Middle frontal gyrus (tissue), 1 donor: ENCODE measurements around the gene GABARAPL2.
A peak's percentile ranks its signal among the peaks of the same experiment; 100 is the strongest.
"Not testable (repeated sequence)": the region's sequence is repeated elsewhere in the genome, so short reads cannot be mapped to it uniquely, and the experiment has no call there.

ENCODE experiments used
- DNase-seq: peaks from one replicate; pipeline ENCODE4 v3.0.0-alpha.2; 2015; ENCODE audit warnings: low spot score; ENCODE audit errors: extremely low spot score

Gene GABARAPL2

DNA sequence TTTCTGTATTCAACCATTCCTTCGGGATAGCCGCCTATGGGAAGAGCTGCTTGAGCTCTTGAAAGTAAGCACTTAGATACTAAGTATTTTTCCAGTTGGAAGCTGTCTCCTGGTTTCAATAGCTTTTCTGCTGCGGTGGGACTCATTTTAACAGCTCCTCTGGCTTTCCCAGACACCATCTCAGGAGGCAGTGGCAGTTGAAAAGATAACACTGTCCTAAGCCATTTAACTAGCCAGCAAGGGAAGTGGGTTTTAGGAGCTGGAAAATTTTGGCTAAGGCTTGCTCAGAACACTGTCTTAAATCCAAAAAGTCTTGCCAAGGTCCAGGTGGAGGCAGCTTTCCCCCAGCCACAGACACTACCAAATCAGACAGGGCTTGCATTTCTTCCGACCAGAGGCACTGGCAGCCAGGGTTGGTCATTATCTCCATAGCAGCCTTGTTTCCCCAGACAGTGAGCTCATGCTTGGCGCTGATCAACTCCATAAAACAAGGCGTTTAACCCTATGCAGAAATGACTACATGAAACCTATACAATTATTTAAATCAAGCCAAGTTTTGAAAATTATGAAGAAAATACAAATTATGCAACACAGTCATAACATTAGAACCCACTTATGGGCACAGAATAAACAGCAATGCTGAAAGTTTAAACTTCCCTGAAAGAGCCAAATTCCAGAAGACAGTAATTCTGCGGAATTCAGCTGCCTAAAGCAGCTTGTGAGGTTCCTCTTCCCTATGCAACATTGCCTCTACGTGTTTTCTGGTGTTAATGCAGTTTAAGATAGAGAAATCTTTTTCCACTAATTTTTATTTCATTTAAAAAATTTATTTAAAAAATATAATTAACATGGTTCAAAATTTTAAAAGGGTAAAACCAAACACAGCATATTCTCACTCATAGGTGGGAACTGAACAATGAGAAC, 25.0 kb downstream of the GABARAPL2 start:
- DNase-seq: no peak

DNA sequence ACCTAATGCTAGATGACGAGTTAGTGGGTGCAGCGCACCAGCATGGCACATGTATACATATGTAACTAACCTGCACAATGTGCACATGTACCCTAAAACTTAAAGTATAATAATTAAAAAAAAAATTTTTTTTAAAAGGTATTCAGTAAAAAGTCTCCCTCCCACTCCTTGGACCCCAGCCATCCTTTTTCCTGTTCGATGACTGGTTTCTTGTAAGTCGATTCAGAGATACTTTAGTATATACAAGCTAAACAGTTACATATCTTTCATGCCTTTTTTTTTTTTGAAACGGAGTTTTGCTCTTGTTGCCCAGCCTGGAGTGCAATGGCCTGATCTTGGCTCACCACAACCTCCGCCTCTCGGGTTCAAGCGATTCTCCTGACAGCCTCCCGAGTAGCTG, 25.7 kb downstream of the GABARAPL2 start:
- DNase-seq: not testable (repeated sequence)

DNA sequence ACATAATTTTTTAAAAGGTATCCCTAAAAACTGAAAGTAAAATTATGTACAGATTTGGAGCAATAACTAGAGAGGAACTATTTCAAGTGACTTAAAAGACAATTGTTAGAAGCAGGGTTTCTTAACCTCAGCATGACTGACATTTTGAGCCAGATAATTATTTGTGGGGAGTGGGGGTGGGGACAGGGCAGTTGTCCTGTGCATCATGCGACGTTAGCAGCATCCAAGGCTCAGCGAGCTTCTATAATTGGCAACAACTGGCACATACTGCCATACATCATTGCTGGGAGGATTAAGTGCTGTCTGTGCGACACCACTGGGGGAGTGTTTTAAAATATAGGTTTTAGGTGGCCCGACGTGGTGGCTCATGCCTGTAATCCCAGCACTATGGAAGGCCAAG, 27.1 kb downstream of the GABARAPL2 start:
- no peak for DNase-seq

DNA sequence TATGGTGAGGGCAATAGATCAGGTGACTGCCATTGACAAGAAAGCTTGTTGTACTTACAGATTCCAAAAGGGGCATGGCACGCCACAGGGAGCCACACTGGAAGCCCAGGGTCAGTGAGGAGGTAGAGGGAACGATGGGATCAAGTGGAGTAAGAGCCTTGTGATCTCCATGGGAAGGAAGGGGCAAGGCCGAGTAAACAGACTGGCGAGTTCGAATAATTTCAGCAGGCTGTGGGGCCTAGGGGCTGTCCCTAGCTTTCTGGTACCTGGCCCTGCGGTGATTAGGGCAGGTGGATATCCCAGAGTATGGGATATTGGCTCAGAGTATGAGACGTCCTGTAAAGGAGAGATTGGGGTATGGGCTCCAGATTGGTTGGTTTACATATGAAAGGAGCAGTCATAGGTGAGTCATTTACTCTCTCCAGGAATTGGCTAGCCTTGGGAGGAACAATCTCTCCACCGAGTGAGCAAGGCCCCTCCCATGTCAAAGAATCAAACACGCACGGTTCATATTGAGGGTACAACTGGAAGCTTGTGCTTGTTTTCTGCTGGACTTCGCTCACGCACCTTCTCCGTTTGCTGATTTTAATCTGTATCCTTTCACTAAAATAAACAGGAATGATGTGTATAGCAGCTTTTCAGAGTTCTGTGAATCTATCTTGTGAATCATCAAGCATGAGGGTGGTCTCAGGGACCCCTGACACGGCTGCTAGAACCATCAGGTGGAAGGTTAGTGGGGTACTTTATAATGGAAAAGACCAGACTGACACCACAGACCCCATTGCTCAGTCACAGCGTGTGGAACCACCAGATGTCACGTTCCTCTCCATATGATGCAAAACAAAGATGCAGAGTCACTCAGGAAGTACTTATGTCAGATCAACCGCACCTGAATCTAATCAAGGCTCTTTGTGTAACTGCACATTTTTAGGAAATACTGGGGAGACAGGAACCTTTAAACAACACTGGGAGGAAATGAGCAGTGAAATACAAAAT, 27.9 kb downstream of the GABARAPL2 start:
- no peak for DNase-seq

DNA sequence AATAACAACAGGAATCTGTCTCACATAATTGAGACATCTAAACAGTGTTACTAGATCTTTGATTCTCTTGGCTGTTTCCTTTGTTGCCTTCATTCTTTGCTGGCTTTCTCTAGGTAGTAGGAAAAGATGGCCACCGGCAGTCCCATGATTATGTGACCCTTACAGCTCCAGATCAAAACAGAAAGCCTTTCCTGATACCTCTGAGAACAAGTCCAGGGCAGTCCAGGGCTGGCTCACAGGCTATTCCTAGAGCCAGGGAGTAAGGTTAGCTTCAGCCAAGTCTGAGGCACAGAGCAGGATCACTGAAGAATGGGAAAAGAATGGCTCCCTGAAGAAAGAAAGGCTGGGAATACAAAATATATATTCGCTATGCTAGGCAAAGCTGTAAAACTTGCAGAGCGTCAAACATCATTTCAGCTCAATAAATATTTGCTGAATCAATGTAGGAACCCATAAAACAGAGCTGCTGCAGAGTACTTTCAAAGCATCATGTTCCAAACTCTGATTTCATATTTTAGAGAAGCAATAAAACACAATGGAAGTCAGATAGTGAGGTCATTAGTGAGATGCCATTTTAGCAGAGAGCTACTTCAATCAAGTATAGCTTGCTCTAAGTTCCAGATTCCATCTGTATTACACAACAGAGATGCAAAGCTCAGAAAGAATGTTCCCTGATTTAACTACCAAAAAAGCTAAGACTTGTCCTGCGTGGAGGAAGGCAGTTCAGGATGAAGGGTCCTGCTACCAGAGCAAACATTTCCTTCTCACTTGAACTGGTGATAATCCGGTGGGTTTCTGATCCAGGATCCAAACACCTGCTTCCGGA, 33.5 kb downstream of the GABARAPL2 start:
- DNase-seq: no peak

DNA sequence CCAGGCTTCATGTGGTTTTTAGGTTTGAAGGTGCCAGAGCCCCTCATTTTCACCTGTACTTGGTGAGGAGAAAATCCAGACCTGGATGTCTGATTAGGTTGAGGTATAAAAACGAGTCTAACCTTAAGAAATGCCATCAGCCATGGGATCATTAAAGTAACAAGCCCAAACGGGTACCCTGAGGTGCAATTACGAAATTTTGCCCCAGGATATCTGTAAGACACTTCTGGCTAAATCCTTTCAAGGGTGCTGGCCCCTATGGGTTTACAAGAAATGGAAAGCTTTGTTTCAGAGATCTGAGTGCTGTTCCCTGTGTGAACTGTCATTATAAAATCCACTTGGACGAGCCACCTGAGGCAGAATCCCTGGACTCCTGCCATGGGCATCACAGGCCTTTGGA, 37.1 kb downstream of the GABARAPL2 start:
- DNase-seq: no peak

DNA sequence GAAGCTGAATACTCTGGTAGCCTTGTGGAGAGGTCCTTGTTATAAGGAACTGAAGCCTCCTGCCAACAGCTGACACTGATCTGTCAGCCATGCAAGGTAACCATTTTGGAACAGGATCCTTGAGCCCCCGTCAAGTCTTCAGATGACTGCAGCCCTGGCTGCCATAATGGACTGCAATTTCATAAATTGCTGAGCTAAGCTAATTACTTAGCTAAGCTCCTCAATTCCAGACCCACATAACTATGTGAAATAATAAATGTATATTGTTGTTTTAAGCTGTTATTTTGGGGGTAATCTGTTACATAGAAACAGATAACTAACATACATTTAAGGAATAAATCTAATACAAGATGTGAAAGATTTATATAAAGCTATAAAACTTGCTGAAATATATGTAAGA, 40.3 kb downstream of the GABARAPL2 start:
- DNase-seq: no peak

DNA sequence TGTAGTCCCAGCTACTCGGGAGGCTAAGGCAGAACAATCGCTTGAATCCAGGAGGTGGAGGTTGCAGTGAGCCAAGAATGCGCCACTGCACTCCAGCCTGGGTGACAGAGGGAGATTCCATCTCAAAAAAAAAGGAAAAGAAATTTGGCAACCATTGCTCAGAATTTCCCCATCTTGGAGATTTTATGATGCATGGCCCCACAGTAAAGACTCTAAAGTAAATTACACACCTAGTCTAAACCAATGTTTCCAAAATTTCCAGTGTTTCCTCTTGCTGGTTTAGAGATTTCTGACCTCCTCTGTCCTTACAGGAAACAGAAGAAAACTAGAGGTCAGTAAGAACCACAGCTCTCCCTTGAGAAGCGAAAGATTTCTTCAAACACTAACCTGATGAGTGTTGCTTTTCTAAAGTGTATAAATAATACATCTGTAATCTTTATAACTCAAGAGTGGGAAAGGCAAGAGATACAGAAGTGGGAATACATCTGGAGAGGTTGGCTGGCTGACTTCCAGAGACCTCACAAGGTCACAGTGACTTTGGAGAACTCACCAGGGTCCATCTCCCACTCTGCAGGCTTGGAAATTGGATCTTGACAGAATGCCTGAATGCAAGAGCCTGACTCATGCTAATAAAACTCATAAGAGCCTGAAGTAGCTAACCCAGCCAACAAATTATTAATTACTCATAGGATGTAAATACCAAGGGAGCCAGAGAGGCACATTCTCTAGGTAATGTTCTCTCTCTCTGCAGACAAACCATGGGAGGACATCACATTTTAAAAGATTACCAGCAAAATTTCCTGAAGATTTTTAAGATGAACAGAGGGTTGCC, 48.1 kb downstream of the GABARAPL2 start:
- DNase-seq: no peak

DNA sequence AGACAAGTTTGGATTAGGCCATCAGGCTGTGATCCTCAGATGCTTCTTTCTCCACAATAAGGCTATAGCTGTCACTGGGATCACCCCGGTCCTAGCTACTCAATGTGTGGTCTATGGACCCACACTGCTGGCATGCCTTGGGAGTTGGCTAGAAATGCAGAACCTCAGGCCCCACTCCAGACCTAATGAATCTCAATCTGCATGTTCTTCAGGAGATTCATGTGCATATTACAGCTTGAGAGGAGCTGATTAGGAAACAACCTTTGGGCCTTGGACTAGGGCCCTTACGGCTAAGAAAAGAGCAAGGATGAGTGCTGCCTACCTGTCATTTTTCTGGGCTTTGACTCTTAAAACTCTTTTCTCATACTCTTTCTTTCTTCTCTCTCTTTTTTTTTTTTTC, 49.4 kb downstream of the GABARAPL2 start:
- no peak for DNase-seq

DNA sequence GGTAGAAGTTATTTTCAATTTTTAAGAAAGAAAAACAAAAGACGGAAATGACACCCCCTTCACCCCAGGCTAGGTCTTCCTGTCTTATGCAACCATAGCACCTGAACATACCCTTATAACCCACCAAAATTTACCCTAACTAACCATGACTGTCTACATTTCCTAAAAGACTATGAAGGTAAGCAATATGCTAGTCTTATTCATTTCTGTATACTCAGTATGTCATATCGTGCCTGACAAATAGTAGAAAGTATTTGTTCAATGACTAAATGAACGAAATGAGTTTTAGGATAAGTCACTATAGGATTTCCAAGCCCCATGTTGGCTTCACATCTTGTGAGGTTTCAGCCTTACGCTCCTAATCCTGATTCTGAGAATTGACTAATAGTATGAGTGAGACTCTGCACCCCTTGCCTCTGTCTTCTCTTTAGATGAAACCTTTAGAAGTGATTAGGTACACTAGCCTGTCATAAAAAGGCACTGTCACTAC, 50.4 kb downstream of the GABARAPL2 start:
- no peak for DNase-seq

DNA sequence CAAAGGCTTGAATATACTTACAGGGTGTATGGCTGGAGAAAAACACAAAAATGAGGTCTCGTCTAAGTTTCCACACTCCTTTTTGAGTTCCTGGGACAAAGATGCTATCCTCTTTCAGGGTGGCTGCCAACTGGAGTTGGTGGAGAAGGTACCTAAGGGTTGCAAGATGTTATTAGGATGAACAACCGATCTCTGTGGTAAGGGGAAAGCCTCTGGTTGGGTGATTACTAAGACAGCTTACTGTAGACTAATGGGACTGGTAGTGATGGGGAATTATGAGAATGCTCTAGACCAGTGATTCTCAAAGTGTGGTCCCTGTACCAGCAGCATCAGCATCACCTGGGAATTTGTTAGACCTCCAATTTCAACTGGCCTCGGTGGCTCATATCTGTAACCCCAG, 50.9 kb downstream of the GABARAPL2 start:
- DNase-seq: no peak

DNA sequence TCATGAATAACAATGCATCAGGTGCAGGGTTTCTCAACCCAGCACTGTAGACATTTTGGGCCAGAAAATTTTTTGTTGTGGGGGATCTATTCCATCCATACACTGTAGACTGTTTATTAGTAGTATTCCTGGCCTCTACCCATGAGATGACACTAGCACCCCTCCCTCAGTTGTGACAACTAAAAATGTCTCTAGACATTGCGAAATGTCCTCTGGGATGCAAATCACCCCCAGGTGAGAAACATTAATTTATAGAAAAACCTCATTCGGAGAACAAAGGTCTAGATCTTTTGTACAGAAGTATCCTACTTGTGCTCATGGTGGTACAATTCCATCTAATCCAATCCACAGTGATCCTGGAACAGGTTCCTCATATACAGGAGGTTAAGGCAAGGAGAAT, 52.6 kb downstream of the GABARAPL2 start:
- DNase-seq: no peak

DNA sequence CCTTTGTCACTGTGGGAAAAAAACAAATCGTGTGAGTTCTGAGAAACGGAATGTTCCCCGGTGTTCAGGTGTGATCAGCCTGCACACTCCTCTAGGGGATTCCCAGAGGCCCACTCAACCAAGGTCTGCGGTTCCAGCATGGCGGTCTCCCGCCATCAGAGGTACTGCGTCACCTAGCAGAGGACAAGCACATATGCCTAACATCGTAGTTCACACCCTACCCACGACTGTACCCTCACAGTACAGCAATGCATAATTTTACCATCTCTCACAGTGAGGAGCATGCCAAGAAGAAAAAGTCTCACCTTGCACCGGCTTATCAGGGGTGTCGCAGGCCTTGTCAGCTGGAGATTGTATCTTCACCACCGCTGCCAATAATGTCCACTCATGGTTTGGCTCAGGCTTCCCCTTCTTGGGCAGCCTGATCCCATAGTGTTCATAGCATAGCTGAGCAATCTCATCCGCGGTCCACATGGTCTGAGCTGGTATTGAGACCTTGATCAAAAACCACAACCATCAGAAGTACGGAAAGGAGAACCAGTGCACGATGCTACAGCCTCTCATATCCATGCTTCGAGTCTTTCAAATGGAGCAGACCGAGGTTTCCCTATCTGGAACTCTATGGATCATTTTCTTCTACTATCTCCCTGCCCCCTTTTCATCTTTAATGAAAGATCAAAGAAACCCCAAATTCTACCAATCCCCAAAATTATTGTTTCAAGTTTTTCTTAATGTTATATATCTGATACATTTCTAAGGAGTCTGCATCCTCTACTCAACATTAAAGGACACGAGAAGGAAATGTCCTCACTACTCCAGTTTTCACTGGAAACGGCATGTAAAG, 54.4 kb downstream of the GABARAPL2 start:
- no peak for DNase-seq

DNA sequence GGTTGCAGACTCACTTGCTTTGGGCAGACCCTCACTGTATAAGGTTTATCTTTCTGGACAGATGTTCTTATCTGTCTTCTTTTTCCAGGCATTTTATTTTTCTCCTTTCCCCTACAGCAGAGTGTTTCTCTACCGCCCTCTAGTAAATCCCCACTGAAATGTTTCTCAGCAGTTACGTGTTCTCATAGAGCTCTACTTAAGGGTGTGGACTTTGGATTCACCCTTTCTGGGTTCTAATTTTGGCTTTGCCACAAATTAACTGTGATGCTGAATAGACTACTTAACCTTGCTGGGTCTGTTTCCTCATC, 54.9 kb downstream of the GABARAPL2 start:
- no peak for DNase-seq

DNA sequence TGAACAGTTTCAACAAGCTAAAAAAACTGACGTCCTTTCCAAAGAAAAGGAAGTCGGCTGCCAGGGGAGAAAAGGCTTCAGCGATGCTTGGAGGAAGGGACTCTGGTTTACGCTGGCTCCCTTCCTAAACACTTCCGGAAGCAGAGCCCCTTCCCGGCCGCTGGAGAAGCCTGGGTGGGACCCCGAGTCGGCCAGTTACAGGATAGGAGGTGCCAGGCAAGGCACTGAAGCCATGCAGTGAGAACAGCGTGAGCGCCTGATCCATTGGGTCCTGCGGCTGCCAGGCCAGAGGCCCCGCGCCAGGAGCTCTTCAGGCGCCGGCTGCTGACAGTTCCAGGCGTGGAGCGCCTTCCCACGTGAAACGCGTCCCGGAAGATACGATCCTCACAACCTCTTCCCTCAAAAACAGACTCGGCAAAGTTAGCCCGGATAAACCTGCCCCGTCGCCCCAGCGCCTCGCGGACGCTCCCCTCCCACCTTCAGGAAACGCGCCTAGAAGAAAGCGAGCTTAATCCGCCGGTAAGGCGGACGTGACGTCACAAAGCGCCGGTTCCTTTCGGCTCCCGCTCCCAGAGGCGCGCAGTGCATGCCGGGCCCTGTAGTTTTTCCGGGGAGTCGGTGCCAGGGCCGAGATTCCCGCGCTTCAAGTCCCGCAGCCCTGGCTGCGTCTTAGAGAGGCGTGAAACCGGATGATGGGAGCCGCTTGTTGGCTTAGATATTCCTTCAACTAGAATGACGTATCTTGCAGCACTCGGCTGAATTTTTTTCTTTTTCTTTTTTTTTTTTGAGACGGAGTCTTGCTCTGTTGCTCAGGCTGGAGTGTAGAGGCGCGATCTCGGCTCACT, 56.8 kb downstream of the GABARAPL2 start, which contains the start of gene ADAT1:
TSS of gene ADAT1 (minus strand) at position 521 of the 845 bp plus-strand sequence. CDS start 2,482 bp downstream, outside the sequence.
- peak; percentile 97 for DNase-seq

DNA sequence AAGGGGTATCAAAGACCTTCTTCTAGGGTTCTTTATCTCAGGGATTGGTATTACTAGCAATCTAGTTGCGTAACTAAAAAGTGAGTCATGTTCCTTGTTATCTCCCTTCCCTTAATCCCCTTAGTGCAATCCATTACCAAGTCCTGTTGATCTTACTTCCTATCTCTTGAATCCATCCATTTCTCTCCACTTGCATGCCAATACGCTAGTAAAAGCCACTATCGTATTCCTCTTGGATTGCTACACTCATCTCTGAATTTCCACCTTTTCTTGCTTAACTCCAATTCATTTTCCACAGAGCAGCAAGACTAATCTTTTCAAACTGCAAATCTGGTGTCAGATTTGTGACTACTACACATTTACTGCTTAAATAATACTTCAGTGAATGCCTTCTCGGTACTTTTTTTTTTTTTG, 58.7 kb downstream of the GABARAPL2 start:
- no peak for DNase-seq

DNA sequence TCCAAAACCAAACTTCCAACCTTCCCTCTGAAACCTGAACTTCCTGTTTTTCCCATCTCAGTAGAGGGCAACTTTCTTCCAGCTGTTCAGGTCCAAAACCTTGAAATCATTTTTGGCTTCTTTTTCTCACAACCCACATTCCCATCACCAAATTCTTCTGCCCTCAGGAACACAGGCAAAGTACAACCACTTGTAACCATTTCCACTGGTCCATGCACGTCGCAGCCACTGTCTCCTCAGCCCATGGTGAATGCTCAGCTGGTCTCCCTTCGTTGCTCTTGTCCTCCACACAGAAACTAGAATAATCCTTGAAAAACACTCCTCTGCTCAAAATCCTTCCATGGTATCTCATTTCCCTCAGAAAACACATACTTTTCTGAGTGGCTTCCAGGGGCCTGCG, 60.6 kb downstream of the GABARAPL2 start:
- no peak for DNase-seq
